Measurements from ENCODE around the gene ENHO. TPM values are rescaled to one million over a fixed set of nuclear protein-coding genes. Genes with fewer than 3 reads are reported as not detected.

The ENHO gene
- total and polyA plus RNA-seq, 2 experiments from 2014 or later: 7.6 to 8.7 TPM

GRCh38 chr9:34513567-34514214 is 9.1 kb downstream of the ENHO start:
- no peaks in the 10 kb centered on the region for H3K36me3 ChIP-seq
- H3K9me3 ChIP-seq (ENCODE audit: low read depth): no peaks in the 10 kb centered on the region
- H3K4me3 ChIP-seq: no peak overlapping the region
- peak; percentile 18 to 79 for DNase-seq (ENCODE audit: low read depth in 1 of 2, low spot score in 1 of 2)
- H3K27me3 ChIP-seq: no peaks in the 10 kb centered on the region
- H3K4me1 ChIP-seq (ENCODE audit: low read depth): peaks cover 25% of the 10 kb centered on the region
- H3K27ac ChIP-seq: peak overlapping the region; percentile 44
- no peak for TF ChIP-seq CTCF (IDR thresholded peaks at IDR 0.05; ENCODE audit: low read depth, low read length)

- no peak overlapping the region for H3K4me3 ChIP-seq
- peak in 1 of 2 donors; percentile 24 for DNase-seq (ENCODE audit: low read depth in 1 of 2, low spot score in 1 of 2)
- H3K4me1 ChIP-seq (ENCODE audit: low read depth): peaks cover 25% of the 10 kb centered on the region
- no peaks in the 10 kb centered on the region for H3K36me3 ChIP-seq
- no peak for TF ChIP-seq CTCF (IDR thresholded peaks at IDR 0.05; ENCODE audit: low read depth, low read length)
- no peaks in the 10 kb centered on the region for H3K27me3 ChIP-seq
- peak overlapping the region; percentile 44 for H3K27ac ChIP-seq
- no peaks in the 10 kb centered on the region for H3K9me3 ChIP-seq (ENCODE audit: low read depth)
Observed at GRCh38 chr9:34512131-34513078, 10.4 kb downstream of the ENHO start.

- Histone ChIP-seq H3K4me3 (no peak overlapping the region), H3K9me3 (ENCODE audit: low read depth) (no peaks in the 10 kb centered on the region), H3K27ac (no peak overlapping the region), H3K27me3 (no peaks in the 10 kb centered on the region), H3K4me1 (ENCODE audit: low read depth) (peaks cover 25% of the 10 kb centered on the region), H3K36me3 (no peaks in the 10 kb centered on the region)
- DNase-seq (ENCODE audit: low read depth in 1 of 2, low spot score in 1 of 2): no peak
- TF ChIP-seq CTCF (IDR thresholded peaks at IDR 0.05; ENCODE audit: low read depth, low read length): no peak
Observed at GRCh38 chr9:34510497-34511468, 12.0 kb downstream of the ENHO start.

- peaks cover 22% of the 10 kb centered on the region for H3K4me1 ChIP-seq (ENCODE audit: low read depth)
Observed at GRCh38 chr9:34508951-34509350, 13.8 kb downstream of the ENHO start.

More at GRCh38 chr9:34508951-34509350, 13.8 kb downstream of the ENHO start:
- Histone ChIP-seq H3K9me3 (ENCODE audit: low read depth) (no peaks in the 10 kb centered on the region), H3K36me3 (no peaks in the 10 kb centered on the region), H3K27ac (no peak overlapping the region), H3K27me3 (no peaks in the 10 kb centered on the region), H3K4me3 (no peak overlapping the region)
- TF ChIP-seq CTCF (IDR thresholded peaks at IDR 0.05; ENCODE audit: low read depth, low read length): no peak
- DNase-seq (ENCODE audit: low read depth in 1 of 2, low spot score in 1 of 2): no peak
